ENCODE measurements around the gene GUK1.

The GUK1 gene, protein sequence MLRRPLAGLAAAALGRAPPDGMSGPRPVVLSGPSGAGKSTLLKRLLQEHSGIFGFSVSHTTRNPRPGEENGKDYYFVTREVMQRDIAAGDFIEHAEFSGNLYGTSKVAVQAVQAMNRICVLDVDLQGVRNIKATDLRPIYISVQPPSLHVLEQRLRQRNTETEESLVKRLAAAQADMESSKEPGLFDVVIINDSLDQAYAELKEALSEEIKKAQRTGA

DNA sequence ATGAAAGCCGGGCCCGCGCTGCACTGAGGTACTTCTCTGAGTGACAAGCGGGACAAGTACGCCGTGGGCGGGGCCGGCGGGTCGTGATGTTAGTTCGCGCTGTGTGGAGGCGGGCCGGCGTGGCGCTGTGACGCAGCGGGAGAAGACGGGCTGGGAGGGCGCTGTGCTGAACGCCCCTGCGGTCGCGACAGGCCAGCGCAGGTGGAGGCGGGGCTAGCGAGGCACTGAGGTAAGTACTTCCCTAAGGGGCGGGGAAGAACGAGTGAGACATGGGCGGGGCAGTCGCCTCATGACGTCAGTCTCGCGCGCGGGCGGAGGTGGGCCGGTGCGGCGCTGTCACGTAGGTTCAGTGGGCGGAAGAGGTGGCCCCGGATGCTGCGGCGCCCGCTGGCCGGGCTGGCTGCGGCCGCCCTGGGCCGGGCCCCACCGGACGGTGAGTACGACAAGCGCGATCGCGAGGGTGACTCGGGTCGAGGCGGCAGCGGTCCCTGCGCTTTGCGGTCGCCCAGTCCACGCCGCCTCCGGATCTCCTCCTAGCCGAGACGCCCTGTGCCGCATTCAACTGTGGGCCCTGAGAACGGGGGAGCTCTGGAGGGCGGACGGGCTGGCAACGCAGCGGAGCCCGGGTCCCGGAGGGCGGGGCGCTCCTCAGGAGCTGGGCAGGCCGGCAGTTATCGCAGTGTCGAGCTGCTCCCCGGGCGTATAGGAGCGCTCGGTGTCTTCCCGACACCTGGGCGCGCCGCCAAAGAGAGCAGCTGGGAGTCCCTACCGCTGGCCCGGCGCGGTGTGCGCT lies at the start of gene GUK1:
Gene GUK1, plus strand, starts transcription at position 349 of the 793 bp plus-strand sequence. Its CDS starts 24 bp downstream, at position 373.
- DNase-seq: peak; percentile 100

DNA sequence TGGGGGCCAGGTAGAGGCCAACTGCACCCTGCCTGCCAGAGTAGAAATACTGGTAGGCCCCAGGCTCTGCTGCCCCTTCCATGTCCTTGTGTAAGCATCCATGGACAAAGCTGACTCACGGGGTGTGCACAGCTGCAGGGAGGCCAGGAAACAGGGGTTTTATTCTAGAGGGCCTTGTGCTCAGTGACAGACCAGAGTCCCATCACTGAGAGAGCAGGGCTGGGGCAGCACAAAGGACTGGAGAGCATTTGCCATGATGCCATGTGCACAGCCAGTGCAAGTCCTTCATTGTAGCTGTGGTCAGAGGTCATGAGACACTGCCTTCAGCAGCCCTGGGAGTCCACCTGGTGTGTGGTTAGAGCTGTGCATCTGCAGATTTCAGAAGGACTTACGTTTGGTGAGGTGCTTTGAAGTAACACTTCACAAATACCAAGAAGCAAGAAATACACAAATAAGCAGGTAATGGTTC lies 49.4 kb upstream of the GUK1 start:
- peak; percentile 52 for DNase-seq

DNA sequence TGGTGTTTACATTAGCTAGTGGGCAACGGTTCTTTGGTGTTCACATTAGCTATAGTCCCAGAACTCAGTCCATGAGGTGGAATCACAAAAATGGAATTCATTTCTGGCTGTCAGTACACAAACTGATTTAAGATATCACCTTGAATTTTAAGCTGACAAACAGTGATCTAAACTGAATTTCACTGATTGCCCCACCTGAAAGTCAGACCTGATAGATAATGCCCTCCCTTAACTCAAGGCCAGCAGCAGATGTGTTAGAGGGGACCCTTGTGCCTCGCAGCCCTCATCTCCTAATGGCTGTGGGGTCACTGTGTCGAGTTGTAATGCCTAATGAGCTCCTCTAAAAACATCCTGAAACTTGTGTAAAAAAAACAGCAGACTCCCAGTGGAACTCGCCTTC lies 49.0 kb upstream of the GUK1 start:
- DNase-seq: no peak

DNA sequence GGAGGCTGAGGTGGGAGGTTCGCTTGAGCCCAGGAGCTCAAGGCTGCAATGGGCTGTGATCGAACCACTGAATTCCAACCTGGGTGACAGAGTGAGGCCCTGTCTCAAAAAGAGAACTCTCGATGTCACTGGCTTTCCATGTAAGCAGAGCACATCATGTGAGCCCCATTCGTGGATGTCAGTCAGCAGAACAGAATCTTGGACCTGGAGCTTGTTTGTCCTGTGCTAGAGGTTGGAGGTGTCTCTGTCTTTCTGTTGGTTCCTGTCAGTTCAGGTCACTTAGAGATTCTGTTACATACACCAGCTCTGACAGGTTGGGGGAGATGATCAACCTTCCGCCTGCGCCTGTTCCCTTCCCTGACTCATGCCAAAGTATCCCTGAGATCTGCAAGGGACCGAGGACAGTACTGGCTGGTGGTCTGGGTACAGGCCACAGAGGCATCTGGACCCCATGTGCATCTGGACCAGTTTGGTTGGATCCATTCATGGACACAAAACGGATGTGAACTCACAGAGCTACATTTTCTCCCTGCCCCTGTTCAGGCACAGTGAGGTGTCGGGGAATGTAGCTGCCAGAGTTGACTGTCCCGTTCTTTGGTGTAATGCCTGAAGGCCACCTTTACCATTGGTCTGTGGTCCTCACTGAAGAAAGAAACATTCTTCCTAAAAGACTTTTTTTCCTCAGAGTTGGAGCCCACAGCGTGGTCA lies 47.6 kb upstream of the GUK1 start:
- no peak for DNase-seq

DNA sequence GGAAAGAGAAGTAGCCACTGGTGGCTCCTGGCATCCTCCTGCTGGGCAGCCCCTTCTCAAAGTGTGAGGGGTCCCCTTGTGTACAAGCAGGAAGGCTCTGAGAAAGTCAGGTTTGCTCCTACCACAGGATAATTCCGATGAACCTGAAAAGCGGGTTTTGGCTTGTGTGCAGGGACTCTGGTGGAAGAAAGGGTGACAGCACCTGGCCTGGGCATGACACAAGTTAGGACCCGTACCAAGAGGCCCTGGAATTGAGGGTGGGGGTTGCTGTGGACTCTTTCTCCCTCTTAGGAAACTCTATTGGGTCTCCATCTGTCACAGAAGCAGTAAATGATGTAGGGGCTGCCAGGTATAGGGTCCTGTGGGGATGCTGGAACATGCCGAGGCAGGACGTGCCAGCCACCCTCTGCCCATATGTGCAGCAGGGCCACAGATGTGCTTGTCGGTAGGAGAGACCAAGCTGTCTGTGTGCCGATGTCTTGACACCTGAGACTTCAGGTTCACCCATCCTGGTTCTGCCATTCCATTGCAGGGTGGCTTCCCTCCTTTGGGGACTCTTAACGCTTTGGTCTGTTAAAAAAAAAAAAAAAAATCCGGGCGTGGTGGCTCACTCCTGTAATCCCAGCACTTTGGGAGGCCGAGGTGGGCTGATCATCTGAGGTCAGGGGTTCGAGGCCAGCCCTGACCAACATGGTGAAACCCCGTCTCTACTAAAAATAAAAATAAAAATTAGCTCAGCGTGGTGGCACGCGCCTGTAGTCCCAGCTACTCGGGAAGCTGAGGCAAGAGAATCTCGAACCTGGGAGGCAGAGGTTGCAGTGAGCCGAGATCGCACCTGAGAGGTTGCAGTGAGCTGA lies 46.8 kb upstream of the GUK1 start:
- peak; percentile 55 for DNase-seq

DNA sequence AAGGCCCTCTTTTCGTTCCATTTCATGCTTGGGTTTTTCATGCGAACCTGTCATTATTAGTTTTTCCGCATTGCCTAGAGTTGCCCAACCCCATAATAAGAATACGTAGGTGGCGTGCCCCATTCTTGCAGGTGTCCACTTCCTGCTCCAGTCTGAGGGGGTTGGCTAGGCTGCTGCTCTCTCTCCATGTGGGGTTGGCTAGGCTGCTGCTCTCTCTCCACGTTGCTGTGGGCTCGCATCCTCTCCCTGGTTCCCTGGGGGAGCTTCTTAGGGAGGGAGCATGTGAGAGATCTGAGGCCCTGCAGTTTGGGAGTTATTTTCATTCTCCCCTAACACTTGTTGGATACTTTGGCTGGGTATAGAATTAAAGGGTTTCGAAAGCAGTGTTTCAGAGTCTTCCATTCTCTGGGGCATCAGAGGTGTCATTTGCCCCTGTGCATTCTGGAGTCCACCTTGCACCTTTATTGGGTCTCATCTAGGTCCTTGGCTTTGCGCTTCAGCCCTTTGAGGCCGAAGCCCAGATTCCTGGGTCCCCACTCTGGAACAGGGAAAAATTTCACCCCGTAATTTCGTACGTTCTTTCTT lies 45.6 kb upstream of the GUK1 start:
- DNase-seq: no peak

DNA sequence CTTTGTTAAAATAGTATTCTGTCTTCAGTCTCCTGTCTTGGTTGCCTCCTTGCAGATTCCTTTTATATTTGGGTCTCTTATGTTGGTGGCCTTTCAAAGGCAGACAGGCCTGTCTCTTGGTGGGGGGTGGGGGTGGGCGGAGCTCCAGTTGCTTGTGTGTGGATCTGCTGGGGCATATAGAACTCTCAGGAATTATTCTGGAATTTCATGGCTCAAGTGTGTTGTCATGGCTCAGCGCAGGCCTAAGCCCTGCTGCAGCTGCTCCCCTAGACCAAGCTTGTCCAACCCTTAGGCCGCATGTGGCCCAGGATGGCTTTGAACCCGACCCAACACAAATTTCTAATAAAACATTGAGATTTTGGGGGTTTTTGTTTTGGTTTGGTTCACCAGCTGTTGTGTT lies 44.9 kb upstream of the GUK1 start:
- no peak for DNase-seq

DNA sequence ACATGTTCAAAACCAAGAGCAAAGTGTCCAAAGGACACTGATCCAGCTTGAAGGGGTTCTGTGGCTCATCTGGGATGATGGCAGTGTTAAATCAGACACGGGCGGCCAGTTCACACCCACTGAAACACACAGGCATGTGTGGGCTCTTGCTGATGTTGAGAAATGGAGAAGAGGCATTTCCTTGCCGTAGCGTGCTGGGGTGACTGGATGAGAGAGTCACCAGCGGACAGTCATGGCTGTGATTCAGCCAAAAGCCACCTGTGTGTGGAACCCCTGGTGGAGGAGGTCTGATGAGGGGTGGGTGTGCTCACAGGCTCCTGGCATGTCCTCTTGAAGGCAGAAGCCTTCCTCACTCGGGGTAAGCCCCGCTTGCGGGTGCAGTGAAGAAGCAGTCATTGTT lies 44.1 kb upstream of the GUK1 start:
- no peak for DNase-seq

DNA sequence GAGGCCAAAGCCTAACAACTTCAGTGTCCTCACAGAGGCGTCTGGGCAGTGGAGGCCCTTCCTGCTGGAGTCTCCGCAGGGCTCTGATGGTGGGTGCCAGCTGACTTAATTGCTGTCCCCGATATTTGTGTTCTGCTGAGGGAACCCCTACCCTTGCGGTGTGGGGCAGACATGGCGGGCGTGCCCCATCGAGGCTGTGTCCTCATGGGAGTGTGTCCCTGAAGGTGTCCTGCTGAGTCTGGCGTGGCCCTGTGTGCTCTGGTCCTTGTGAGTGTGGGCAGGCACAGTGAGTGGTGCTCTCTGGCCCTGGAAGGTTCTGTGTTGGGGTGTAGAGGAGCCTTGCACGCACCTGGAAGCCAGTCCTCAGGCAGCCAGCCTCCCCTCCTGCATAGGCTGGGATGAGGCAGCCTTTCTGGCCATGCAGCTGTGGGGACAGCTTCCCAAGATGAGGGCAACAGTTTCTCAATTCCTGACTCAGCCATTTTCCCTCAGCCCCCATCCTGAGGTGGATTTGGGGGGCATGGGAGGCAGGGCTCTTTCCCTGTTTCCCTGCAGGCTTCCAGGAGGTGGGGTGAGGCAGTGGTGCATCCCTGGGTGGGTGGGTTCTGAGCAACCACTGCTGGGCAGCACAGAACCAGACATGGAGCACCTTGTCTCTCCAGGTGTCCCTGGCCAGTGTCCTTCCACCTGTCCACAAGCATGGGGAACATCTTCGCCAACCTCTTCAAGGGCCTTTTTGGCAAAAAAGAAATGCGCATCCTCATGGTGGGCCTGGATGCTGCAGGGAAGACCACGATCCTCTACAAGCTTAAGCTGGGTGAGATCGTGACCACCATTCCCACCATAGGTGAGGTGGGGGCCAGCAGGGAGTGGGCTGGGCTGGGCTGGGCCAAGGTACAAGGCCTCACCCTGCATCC lies 43.4 kb upstream of the GUK1 start:
- DNase-seq: no peak

DNA sequence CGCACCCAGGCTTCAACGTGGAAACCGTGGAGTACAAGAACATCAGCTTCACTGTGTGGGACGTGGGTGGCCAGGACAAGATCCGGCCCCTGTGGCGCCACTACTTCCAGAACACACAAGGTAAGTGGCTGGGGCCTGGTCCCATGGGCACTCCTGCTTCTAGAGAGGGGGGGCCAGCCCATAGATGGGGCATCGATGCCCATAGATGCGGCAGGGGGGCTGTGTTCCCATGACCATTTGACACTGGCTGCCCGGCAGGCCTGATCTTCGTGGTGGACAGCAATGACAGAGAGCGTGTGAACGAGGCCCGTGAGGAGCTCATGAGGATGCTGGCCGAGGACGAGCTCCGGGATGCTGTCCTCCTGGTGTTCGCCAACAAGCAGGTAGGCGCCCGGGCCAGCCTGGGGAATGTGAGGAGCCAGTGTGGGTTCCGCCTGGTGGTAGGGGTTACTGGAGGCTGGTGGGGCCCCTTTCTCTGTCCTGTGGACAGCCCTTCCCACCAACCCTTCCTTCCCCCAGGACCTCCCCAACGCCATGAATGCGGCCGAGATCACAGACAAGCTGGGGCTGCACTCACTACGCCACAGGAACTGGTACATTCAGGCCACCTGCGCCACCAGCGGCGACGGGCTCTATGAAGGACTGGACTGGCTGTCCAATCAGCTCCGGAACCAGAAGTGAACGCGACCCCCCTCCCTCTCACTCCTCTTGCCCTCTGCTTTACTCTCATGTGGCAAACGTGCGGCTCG lies 42.6 kb upstream of the GUK1 start:
- DNase-seq: peak; percentile 51

DNA sequence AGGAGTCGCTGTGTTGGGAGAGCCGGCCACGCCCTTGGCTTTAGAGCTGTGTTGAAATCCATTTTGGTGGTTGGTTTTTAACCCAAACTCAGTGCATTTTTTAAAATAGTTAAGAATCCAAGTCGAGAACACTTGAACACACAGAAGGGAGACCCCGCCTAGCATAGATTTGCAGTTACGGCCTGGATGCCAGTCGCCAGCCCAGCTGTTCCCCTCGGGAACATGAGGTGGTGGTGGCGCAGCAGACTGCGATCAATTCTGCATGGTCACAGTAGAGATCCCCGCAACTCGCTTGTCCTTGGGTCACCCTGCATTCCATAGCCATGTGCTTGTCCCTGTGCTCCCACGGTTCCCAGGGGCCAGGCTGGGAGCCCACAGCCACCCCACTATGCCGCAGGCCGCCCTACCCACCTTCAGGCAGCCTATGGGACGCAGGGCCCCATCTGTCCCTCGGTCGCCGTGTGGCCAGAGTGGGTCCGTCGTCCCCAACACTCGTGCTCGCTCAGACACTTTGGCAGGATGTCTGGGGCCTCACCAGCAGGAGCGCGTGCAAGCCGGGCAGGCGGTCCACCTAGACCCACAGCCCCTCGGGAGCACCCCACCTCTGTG lies 41.7 kb upstream of the GUK1 start:
- DNase-seq: no peak

DNA sequence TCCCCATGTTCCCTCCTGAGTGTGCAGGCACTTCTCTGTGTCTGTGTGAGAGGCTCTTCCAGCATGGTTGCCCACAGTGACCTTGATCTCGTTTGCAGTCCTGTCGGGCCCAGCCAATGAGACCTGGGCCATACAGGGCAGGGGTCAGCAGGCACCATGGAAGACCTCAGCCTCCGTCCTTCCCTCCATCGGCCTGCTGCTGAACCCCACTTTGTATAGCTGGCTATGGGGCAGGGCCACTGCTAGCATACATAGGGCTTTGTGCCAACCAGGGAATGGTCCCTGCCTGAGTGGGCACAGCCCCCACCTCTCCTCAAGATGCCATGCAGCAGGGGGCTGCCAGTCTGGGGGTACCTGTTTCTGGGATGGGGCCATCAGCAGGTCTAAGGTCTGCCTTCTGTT lies 40.7 kb upstream of the GUK1 start:
- no peak for DNase-seq

DNA sequence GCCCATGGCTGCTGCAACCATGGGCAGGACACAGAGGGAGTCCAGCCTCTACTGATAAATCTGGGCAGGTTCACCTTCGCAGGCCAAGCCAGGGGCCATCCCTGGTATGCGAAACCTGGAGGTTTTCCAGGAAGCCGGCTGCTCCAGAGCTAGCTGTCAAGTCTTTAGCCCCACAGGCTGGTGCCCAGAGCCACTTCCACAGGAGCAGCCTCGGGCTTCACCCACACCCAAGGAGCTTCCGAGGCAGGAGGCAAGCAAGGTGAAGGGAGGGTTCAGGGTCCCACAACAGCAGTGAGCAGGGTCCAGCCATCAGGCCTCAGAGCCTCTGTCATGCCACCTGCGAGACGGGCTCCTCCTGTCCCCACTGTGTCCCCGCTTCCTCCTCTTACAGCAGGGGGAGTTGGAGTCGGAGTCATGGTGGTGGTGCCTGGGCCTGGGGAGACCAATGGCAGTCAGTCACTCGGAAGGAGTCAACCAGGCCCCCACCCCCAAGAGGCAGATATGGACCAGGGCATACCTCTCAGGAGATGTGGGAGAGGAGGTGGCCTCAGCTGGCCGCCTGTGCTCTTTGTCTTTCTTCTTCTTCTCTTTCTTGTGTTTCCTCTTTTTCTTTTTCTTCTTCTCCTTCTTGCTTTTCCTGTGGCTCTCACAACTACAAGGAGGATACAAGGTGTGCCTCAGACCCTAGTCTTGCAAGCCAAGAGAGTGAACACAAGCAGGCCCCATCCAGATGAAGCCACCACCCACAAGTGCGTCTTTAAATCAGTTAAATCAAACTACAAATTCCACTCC lies 39.1 kb upstream of the GUK1 start:
- DNase-seq: no peak

DNA sequence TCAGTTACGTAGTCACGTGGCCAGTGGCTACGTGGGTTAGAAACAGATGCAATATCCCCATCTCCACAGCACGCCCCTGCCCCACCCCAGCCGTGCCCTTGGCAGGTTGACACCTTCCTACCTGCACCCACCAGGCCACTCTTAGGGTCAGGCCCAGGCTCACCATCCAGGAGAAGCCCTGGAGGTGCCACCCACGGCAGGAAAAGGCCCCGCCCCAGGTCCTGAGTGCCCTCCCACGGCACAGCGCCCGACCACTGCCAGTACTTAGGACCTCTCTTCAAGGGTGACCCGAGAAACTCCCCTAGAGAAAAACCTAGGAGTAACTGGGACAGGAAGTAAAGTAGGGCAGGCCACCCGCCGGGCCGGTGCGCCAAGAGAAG lies 38.5 kb upstream of the GUK1 start:
- no peak for DNase-seq

DNA sequence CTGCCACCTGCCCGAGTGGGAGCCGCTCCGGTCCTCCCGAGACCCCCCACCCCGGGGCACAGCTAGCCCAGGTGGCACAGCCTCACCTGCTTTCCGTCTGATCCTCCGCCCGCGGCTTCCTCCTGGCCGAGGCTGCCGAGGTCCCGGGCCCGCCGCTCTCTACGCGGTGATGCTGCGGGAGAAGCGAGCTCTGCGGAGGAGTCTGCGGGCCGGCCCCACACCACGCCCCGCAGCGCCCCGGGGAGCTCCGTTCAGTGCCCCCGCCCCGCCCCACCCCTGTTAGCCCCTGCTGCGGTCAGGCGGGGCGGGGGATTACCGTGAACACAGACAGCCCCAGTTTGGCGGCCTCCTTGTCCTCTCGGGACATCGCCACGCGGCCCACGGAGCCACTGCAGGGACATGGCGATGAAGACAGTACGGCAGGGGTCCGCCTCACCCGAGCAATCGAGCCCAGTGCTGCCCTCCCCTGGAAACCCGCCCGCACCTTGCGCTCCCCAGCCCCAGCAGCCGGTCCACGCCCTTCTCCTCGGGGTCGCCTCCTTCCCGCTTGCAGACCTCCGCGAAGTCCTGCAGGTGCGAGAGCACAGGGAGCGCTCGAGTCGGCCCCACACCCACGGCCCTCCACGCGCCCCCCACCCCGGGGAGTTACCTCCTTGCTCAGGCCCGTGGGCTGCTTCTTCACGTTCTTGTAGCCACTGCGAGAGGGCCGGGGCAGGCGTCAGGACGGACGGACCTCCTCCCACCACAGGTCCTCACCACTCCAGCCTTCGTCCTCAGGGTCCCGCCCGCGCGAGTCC lies 37.9 kb upstream of the GUK1 start:
- DNase-seq: peak; percentile 84

DNA sequence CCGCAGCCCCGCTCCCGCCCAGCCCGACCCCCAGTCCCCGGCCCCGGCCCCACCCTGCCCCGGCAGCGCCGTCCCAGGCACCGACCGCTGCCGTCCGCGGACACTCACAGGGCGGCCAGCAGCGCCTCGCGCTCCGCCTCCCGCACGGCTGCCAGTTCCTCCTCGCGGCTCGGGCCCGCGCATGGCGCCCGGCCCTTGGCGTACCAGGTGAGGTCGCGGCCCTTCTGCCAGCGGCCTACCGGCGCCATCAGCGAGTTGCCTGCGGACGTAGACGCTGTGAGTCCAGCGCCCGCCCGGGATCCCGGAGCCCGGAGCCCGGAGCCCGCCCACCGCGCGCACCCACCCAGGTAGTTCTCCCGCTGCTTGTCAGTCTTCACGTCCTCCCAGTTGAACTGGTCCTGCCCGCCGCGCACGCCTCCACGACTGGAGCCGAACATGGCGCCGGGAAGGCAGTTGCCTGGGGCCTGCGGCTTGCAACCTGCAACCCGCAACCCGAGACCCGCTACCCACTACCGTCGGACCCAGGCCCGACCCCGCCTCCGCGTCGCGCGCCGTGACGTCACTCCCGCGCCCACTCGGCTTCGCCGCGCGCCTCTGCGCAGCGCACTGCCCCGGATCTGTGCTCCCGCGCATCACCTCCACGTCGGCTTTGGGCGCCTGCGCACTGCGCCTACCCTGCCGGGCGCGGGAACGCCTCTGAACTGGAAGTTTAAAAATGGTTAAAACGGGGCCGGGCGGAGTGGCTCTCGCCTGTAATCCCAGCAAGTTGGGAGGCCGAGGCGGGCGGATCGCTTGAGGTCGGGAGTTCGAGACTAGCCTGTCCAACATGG lies 37.1 kb upstream of the GUK1 start, which contains the start of gene C1orf35:
Gene C1orf35, minus strand, starts transcription at position 535 of the 830 bp plus-strand sequence. Its CDS starts 98 bp downstream, at position 437.
- peak; percentile 97 for DNase-seq

DNA sequence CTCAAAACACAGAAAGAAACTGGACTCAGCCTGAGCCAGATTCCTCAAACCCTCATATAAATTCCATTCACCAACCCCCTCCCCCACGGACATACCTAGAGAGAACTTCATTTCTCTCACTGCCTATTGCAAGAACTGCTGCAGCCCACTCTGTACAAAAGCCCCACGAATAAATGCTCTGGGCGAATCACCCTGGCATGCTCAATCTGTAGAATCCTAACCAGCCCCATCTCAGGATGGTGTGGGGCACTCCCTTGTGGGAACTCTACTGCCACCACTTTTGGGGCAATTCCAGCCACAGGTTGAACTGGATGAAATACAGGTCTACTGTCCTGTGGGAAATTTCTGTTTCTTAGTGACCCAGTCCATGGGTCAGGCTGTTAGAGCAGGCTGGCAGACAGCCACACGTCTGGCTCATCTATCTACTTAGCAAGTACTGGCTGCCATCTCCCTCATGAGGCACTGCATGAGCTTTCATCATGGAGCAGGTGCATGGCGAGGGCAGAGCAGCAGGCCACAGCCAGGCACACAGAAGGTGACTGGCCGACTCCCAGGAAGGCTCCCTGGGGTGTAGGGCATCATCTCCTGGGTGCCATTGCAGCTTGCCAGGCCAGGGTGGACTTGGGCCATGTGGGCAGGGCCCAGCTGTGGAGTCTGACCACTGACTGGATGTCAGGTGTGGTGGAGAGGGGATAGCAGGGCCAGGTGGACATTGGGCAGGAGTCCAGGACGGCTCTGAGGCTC lies 35.4 kb upstream of the GUK1 start:
- DNase-seq: peak; percentile 58
